Measurements from ENCODE around the gene BCL11A. TPM values are rescaled to one million over a fixed set of nuclear protein-coding genes. Genes with fewer than 3 reads are reported as not detected.
A peak's percentile ranks its signal among the peaks of the same experiment; 100 is the strongest.

Gene BCL11A
- total RNA-seq, 1 donor from 2014 or later: 10.7 TPM

- no peak for DNase-seq (ENCODE audit: extremely low spot score, unreplicated experiment)
- Mint-ChIP-seq H3K4me1 (ENCODE audit: unreplicated experiment) (peaks cover 15% of the 10 kb centered on the region), H3K27me3 (ENCODE audit: unreplicated experiment) (no peaks in the 10 kb centered on the region), H3K9me3 (ENCODE audit: unreplicated experiment) (no peaks in the 10 kb centered on the region), H3K27ac (ENCODE audit: unreplicated experiment) (no peak overlapping the region), H3K4me3 (ENCODE audit: unreplicated experiment) (no peak overlapping the region), H3K36me3 (ENCODE audit: unreplicated experiment) (no peaks in the 10 kb centered on the region)
- TF ChIP-seq, protein P1, sequence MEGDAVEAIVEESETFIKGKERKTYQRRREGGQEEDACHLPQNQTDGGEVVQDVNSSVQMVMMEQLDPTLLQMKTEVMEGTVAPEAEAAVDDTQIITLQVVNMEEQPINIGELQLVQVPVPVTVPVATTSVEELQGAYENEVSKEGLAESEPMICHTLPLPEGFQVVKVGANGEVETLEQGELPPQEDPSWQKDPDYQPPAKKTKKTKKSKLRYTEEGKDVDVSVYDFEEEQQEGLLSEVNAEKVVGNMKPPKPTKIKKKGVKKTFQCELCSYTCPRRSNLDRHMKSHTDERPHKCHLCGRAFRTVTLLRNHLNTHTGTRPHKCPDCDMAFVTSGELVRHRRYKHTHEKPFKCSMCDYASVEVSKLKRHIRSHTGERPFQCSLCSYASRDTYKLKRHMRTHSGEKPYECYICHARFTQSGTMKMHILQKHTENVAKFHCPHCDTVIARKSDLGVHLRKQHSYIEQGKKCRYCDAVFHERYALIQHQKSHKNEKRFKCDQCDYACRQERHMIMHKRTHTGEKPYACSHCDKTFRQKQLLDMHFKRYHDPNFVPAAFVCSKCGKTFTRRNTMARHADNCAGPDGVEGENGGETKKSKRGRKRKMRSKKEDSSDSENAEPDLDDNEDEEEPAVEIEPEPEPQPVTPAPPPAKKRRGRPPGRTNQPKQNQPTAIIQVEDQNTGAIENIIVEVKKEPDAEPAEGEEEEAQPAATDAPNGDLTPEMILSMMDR (IDR thresholded peaks at IDR 0.05): no peak
Observed at GRCh38 chr2:60440767-60441163, 112.7 kb downstream of the BCL11A start.

DNA sequence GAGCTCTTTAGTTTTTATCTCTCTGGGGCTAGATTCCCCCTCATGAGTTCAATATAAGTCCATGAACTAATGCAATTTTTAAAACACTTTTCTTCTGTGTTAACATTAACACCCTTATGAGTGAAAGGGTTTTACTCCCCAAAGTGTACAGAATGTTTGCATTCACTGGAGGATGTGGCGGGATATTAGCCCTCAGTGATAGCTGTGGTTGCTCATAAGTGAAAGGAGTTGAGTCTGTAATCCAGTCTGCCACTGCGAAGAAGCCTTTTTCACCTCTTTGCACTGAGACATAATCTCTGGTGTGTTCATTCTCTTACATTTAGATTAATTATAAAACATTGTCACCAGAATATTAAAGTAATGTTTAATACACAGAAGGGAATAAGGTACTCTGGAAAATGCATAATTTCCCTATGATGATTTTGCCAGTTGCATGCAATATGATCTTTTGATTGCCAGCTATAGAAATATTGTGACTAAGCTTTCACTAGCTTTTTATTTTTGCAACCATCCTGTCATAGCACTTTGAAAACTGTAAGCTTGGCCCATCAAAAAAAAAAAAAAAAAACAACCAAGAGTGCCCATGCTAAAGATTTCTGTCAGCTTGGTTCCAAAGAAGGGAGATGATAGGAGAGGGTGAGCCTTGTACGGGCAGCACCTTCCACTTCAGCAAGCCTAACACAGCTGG lies 113.2 kb downstream of the BCL11A start:
- Mint-ChIP-seq H3K4me1 (ENCODE audit: unreplicated experiment) (peaks cover 16% of the 10 kb centered on the region), H3K27me3 (ENCODE audit: unreplicated experiment) (no peaks in the 10 kb centered on the region), H3K27ac (ENCODE audit: unreplicated experiment) (no peak overlapping the region), H3K9me3 (ENCODE audit: unreplicated experiment) (no peaks in the 10 kb centered on the region), H3K4me3 (ENCODE audit: unreplicated experiment) (no peak overlapping the region), H3K36me3 (ENCODE audit: unreplicated experiment) (no peaks in the 10 kb centered on the region)
- TF ChIP-seq, protein P1 (IDR thresholded peaks at IDR 0.05): no peak
- no peak for DNase-seq (ENCODE audit: extremely low spot score, unreplicated experiment)

DNA sequence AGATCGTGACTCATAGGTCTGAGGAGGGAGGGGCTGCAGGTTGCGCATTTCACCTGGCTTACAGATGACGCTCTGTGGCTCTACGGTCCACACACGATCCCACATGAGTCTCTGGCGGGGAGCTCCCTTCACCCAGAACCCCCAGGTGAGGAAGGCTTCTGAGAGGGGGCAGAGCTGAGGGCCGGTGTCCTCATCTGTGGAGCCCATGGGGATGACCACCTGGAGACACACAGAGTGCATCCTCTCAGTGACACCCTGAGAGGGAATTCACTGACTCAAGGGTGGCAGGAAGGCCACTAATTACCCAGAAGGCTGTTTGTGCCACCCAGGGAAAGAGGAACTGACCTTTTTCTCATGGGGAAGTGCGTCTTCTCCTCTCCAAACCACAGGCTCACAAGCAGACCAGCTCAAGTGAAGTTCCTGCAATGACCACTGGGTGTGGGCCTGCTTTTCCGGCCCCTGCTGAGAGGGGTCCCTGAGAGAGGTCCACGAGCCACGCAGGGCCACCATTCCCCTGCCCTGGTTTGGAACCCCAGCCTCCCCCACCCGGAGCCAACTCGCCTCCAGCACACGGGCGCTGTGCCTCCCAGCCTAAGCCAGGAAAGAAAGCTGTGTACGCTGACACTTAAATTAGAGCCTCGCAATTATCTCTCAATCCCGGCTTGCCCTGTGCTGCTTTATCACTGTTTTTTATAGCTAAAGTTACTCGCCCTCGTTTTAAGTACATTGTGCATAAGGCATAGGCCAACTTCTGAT lies 114.1 kb downstream of the BCL11A start:
- H3K9me3 Mint-ChIP-seq (ENCODE audit: unreplicated experiment): no peaks in the 10 kb centered on the region
- no peak overlapping the region for H3K27ac Mint-ChIP-seq (ENCODE audit: unreplicated experiment)
- H3K36me3 Mint-ChIP-seq (ENCODE audit: unreplicated experiment): no peaks in the 10 kb centered on the region
- DNase-seq (ENCODE audit: extremely low spot score, unreplicated experiment): no peak
- no peak overlapping the region for H3K4me3 Mint-ChIP-seq (ENCODE audit: unreplicated experiment)
- TF ChIP-seq, protein P1 (IDR thresholded peaks at IDR 0.05): peak; percentile 34
- H3K4me1 Mint-ChIP-seq (ENCODE audit: unreplicated experiment): peaks cover 20% of the 10 kb centered on the region
- no peaks in the 10 kb centered on the region for H3K27me3 Mint-ChIP-seq (ENCODE audit: unreplicated experiment)

- Mint-ChIP-seq H3K4me1 (ENCODE audit: unreplicated experiment) (peaks cover 20% of the 10 kb centered on the region), H3K9me3 (ENCODE audit: unreplicated experiment) (no peaks in the 10 kb centered on the region), H3K27ac (ENCODE audit: unreplicated experiment) (no peak overlapping the region), H3K36me3 (ENCODE audit: unreplicated experiment) (no peaks in the 10 kb centered on the region), H3K27me3 (ENCODE audit: unreplicated experiment) (no peaks in the 10 kb centered on the region), H3K4me3 (ENCODE audit: unreplicated experiment) (no peak overlapping the region)
- DNase-seq (ENCODE audit: extremely low spot score, unreplicated experiment): no peak
- TF ChIP-seq, protein P1 (IDR thresholded peaks at IDR 0.05): no peak
Observed at GRCh38 chr2:60438653-60439052, 114.8 kb downstream of the BCL11A start.

DNA sequence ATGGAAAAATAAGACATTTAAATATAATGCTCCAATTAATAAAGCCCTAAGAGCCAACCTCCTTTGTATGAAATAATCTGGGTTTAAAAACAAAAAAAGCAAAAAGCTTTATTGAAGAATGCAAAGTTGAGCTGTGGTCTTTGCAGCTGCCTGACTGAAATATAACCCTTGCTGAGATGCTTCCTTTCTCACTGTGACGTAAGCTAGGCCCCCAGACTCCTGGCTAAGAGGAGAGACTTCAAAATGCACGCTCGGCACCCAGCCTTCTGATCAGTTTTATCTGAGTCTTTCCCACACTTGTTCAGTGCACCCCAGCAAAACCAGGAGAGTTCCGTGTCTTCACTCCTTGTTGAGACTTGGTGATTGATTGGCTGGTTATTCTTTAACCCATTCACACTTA lies 115.3 kb downstream of the BCL11A start:
- Mint-ChIP-seq H3K27ac (ENCODE audit: unreplicated experiment) (no peak overlapping the region), H3K36me3 (ENCODE audit: unreplicated experiment) (no peaks in the 10 kb centered on the region), H3K4me3 (ENCODE audit: unreplicated experiment) (no peak overlapping the region), H3K9me3 (ENCODE audit: unreplicated experiment) (no peaks in the 10 kb centered on the region), H3K27me3 (ENCODE audit: unreplicated experiment) (no peaks in the 10 kb centered on the region), H3K4me1 (ENCODE audit: unreplicated experiment) (peaks cover 20% of the 10 kb centered on the region)
- no peak for DNase-seq (ENCODE audit: extremely low spot score, unreplicated experiment)
- TF ChIP-seq, protein P1 (IDR thresholded peaks at IDR 0.05): no peak

All from osteocyte (in vitro differentiated cells).